NCI-H345 (cell line): ENCODE data around the gene NRP2.

Experiments used
- DNase-seq: peaks from one replicate; lab custom pipeline; 2025; lab: John Stamatoyannopoulos, UW

The NRP2 gene

DNA sequence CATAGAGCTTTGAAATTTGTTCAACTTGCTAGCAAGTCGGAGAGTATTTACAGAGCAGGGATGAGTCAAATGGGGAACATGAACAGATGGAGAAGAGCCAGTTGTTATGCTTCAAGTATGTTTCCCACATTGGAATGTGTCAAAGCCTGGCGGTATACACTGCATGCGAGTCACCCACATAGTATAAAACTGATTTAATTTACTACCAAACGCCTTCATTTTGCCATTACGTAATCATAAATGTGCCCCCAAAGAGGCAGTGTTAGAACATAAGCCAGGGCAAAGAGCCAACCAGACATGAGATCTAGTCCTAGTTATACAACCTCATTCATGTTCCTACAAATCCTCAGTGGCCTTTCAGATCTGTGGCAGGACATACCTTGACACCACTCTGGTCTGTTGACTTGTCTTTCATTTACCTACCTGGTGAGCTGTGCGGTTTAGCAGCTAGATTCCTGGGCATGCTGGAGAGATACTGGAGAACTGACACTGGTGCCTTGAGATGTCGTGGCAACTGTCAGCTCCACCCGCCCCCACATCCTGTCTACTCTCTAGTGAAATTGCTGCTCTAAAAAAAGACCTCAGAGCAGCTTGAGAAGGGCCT, 21.7 kb upstream of the NRP2 start:
- no peak for DNase-seq

DNA sequence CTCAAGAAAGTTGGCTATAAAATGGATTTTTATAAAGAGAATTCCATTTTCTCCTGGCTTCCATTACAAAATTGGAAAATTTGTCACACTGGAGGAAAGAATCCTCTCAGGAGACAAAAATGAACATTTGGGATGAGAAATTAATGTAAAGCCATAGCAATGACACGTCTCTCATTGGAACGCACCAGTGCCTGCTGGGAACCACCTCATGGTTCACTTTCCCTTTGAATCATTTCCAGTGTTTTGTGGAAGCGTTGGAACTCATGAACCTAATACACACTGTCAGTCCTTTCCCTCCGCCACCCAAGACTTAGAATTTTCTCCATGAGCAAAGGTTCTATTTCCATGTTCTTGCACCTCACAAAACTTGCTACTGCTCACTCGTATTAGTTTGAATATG, 21.0 kb upstream of the NRP2 start:
- no peak for DNase-seq

DNA sequence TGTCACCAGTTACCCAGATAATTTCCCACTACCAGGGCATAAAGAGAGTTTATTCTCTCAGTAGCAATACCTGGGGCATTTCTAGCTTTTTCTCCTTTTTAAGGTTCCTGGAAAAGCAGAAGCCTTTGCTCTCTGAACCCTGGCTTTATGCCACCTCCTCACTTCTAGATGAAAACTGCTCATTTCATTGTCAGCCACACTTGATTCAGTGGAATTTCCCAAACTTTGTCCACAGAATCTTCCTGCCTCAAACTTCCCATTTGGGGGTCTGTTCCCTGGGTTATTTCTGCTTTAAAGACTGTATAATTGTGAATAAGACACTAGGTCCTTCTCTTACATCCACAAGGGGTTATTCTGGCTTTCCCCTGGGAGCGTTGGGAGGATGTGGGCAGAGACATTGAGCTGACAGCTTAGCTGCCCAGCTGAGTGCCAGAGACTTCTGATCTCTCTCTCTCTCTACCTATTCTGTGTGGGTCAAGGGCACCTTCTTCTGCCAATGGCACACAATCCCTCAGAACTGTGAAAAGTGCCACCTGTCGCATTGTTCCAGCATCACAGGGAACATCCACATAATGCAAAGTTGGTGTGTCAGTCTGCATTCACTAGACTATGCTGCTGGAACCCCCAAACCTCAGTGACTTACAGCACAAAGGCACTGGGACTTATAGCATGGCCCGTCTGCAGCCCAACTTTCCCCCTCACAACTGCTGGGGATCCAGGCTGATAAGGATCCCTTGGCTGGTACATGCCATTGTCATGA, 19.9 kb upstream of the NRP2 start:
- no peak for DNase-seq

DNA sequence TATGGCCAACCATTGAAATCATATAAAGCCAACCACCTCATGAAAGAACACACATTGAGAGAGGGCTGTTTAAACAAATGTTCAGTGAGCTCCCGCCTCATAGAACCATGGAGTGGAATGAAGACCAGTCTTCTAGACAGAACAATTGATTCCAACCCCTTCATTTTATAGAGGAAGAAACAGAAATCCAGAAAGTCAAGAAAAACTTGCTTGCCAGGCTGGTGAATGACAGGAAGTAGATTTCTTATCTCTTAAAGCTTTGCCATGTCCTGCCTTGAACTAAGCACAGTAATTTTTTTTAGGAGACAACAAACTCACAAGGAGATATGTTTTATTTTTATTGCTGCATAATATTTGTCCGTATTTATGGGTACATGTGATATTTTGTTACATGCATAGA, 16.5 kb upstream of the NRP2 start:
- DNase-seq: no peak

DNA sequence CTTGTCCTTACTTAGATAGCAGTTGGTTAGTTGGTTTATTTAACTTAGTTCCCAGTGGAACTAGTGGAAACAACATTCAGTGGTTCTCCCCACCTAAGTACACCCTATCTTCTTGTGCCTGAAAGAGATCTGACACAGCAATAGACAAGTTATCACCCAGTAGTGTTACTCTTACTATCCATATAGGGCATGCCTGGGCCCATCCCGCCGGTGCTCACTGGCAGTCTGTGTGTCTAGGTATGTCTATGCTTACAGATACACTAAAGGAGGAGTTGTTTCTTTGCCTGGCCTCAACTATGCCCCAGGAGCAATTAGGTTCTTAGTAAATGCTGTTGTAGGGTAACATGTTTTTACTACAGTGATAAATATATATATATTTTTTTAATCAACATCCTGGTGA, 12.0 kb upstream of the NRP2 start:
- no peak for DNase-seq

DNA sequence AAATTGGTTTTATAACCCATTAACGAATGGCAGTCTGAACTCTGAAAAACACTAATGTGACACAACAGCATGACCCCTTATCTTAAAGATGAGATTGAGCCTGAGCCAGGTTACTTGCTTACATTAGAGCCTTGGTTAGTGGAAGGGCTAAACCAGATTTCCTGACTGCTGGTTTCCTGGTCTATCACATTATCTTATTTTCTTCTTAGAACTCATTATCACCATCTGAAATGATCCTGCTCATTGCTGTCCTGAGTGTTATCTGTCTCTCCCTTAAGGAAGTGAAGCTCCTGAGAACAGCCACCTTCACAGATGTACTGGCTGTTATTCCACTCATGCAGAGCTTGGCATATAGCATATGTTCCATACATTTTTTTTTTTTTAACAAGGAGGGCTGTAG, 9.0 kb upstream of the NRP2 start:
- DNase-seq: no peak

DNA sequence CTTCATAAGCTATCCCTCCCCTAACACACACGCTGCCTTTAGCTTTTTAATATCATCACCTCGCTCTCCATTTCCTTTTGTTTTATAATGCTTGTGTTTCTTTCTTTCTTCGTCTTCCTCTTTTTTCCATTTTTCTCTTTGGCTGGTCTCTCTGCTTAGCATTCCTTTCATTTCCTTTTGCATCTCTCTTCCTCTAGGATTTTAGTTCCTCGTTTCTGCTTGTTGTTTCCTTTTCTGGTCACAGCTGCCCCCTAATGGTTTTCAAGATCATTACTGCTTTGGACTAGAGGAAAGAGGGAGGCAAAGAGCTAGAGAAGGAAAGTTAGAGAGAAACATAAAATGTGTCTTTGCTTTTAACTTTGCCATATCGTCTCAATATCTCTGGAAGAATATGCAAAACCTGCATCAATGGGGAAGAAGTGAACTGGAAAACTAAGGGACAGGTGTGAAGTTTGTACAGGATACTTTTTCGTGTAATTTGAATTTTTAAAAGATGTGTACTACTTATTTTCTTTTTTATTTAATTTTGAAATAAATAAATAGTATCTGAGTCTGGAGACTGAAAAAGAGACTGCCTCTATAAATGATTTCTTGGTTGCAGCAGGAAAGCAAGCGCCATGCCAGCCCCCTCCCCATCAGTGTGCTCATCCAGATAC, 6.3 kb upstream of the NRP2 start:
- DNase-seq: peak; percentile 61

DNA sequence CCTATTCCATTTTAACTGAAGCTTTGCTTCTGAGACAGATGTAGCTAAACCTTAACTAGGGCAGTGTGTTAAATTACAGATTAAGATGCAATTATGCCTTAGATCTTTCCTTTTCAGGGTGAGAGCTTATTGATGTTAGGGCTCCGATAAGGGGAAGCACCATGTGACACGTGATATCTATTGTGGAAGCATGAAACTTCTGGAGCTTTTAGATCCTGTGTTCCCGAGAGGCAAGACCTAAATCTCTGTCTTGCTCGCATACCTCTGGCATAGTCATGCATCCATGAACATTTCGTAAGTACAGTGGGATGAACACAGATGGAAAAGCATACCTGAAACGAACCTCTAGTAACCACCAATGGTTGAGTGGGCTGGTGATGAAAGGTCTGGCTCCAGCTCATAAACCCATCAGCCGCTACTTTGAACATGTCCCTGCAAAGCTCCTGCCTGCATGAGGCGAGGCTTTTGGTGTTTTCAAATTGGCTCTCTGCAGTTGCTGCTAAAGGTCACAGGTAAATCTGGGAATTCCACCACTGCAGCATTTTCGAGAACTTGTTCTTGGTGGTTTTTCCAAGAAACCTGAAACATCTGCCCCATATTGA, 3.7 kb upstream of the NRP2 start:
- DNase-seq: no peak

DNA sequence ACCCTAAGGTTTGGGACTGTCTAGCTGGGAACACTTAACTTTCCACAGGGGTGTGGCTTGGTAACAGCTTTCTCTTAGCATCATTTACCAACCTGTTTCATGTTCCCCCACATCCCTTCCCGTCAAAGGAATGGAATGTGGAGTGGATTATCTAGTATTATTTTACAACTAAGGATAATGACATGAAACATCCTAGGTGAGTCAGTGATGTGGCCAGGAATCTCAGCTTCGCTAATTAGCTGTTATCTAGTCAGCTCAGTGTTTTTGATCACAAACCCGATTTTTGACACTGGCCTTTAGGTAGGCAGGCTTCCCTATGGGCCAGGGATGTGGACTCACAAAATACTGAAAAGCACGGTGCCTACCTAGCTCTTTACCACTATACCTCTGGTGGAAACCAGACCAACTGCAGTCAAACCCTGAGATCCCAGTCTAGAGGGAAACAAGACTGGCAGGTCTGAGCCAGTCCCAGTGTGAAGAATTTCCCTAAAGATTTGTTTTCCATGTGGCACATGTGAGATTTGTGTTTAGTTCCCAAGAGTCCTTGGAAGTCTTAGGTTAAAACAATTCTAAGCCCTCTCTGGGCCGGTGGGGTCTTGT, 2.8 kb upstream of the NRP2 start:
- no peak for DNase-seq

DNA sequence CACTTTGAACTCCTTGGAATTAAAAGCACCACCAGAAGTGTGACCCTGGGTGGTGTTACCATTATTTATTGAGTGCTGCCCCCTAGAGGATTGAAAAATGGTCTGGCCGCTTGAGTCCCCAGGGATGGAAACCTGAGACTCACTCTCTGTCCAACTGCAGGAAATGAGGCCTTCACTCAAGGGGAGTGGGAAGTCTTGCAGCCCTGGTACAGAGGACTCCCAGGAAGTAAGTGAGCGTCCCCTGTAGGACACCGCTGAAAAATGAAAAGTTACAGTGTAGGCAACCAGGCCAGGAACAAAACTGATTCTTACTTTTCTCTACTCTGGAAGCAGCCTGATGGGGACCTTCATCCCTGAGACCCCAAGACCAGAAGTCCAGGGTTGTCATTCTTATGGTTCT, 2.2 kb upstream of the NRP2 start:
- DNase-seq: peak; percentile 86

DNA sequence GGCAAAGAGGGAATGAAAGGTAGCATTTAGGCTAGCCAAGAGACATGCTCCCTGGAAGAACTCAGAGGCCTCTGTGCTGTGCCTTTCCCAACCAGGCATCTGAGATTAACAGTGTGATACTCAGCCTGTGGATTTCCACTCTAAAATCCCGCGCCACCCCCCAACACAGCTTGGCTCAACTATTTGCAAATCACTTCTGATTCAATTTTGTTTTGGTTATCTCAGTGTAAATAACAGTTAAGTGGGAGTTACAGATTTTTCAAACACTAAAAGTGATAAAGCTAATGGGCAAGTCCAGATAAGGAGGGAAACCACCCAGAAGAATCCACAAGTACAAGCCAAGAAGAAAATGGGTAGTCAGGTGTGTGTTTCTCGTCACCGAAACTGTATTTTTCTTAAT, 1.4 kb upstream of the NRP2 start:
- DNase-seq: no peak

DNA sequence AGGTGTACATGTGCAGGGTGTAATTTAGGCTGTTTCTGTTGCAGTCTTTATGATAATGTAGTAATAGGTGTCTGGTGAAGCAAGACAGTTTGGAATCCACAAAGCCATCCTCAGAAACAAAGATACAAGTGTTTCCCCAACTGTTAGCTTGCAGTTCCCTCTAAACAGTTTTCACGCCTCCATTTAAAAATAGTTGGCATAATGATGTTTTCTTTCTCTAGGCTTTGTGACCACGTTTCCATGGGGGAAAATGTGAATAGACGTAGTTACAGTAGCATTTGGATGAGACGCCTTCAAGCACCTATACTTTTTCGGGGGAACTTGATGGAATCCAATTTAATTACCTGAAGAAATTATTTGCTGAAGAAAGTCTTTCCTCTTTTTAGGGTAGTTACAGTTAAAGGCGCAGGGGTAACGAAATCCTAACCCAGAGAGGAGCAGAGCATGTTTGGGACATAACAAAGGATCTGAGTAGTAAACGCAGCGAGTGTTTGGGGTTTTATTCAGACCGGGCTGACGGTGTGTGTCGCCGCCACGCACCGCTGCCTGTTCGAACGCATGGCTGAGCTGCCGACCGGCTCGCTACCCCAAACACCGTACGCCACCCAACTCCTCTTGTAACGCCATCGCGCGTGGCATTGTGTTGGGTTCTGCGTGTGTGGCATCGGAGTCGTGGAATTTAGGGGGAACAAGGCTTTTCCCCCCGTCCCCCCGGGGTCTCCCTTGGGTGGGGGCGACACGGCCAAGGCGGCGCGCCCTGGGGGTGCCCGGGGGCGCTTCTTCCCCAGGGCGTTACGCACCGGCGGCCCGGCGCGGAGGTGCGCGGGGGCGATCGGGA, 681 bp upstream of the NRP2 start:
- DNase-seq: peak; percentile 37

DNA sequence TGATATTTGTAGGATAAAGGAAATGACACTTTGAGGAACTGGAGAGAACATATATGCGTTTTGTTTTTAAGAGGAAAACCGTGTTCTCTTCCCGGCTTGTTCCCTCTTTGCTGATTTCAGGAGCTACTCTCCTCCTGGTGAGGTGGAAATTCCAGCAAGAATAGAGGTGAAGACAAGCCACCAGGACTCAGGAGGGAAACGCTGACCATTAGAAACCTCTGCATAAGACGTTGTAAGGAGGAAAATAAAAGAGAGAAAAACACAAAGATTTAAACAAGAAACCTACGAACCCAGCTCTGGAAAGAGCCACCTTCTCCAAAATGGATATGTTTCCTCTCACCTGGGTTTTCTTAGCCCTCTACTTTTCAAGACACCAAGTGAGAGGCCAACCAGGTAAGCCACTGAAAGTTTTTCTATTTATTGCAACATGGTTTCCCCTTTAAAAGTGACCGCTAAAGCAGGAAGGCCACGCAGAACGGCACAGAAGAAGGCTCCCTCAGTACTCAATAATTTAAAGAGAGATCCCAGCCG, 735 bp downstream of the NRP2 start:
- no peak for DNase-seq

DNA sequence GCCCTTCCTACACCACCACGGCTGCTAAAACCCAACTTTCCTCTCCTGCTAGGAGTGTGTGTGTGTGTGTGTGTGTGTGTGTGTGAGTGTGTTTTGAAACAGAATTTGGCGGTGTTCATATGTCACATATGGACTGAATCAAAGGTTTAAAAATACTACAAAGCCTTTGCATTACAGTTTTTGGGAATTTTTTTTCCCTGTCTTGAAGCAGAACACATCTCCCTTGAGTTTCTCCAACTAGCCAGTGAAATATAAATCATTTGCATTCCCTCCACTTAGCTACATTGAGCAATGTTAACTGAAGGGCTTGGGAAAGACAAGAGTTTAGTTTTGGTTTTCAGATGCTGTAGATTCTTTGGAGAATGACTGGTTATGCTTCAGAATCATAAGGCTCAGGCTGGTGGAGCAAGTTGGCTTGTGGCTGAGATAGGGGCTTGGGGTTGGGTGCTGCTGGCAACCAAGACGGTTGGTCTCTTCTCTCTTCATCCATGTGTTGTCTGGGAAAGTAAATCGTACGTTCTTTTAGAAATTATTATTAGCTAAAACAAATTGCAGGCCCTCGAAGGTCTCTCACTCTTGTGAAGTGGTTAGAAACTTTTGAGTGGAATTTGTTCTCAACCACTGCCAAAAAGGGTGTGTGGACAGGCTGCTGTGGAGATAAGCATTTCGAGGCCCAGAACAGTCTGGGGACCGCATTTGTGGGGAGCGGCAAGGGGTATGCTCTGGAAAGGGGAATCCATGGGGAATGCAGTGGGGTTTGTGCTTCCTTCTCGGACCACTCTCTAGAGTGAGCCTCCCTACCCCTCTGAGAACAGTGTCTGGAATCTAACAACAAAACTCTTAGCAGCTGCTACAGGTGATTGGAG, 1.4 kb downstream of the NRP2 start:
- DNase-seq: no peak

DNA sequence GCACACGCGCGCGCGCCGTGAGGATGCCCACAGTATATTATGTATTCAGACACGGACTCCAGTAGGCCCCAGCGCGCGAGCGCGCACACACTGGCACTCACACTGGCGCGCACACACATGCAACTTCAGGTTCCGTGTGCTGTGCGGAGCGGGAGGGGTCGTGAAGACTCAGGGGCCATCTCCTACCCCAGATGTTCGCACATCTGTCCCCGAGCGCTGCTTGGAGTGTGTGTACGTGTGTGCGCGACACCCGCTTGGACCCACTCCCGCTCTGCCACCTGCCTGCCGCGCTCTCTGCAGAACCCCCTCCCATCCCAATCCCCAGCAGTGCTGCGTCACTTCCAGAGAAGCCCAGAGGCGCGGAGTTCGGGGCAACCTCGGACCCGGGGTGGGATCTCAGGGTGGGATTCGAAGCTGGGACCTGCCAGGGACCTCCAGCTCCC, 2.6 kb downstream of the NRP2 start:
- peak; percentile 33 for DNase-seq

DNA sequence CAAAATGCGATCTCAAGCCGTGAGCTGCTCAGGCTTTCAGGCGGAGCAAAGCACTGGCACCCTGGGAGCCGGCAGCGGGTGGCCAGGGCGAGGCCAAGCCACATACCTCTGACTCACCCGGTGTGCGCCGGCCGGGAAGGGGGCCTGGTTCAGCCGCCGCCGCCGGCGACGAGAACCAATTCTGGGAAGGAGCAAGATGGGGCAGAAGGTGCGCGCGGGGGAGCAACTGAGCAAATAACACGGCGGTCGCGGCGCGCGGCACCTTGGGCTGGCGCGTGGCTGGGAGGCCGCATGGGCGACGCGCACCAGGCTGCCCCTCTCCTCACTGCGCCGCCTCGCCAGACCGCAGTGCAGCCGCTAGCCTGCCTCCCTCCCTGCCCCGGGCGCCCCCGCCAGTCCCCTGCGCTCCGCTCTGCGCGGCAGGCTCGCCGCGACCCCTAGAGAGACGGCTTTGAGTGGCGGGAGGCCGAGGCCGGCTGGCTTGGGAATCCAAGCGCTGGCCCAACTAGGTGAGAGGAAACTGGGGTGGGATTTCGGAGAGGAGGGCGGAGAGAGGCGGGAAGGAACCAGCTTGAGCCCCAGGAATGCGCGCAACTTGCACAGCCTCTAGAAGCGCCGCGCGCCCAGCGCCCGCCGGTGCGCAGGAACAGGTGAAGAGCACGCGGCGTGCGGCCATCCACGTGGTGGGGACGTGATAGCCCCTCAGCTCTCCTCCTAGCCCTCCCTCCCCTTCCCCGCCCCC, 3.2 kb downstream of the NRP2 start:
- peak; percentile 36 for DNase-seq

DNA sequence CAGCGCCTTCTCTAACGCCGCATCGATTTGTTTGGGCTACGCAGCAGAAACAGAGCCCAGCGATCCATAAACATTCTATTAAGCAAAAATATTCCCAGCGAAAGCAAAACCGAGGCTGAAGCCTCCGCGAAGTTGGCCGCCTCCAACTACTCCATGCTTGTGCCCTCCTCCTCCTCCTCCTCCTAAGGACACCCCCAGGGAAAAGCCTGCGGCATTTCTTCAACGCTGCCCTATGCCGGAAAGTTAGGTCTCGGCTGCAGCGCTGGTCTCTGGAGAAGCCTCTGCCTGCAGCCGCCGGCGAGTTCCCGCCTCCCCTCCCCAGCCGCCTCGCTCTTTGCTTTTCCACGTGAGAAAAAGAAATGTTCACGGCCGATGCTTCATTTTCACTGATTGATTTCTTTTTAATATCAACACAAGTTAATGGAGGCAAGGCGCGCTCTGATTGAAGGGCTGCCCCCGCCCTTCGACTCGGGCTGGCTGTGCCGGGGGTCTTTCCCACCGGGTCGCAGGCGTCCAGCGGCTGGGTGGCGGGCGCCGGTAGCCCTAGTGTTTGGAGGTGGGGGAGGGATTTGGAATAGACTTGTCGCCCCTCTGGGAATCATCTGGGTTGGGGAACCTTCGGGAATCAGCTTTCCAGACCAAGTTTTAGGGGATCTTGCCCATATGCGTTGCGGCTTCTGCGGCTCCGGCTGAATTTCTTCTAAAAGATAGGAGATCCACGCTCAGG, 3.9 kb downstream of the NRP2 start:
- DNase-seq: no peak

DNA sequence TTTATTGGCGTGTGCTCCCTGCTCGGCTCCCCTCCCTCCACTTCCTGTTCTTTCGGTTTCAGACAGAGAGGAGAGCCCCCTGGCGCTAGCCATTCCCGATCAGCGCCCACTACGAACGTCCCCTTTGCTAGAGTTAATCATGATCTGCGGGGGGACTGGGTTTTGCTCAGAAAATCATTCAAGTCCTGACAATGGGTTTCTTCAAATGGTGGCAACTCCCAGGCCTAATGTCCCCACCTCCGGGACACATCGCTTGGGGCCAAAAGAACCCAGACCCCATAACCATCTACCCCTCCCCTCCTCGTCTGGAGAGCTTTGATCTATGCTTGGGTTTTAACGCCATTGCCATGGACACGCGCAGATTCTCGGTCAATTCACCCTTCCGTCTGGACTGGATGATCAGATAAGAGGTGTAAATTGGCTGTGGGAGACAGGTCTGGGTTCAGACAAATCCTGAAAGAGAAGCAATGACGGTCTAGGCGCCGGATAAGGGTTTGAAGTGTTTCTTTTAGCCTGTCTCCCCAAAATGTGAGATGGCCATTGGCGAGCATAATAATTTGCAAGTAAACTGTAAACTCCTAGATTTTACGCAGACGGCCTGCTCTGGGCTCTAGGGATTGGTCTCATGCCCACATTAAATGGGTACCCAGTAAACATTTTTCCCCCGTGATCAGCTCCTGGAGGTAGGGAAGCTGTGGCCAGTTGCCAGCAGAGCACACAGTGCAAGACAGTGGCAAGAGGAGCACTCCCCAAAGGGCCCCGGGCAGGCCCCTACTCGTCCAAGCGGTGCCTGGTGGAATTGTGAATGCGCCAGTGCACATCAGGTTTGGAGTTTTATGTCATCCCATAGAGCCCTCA, 4.7 kb downstream of the NRP2 start:
- no peak for DNase-seq
